RPMI7951 (cell line): ENCODE data around the gene KIRREL3. TPM values are rescaled to one million over a fixed set of nuclear protein-coding genes. Genes with fewer than 3 reads are reported as not detected.

Source experiments
- DNase-seq: peaks from one replicate; pipeline ENCODE4 v3.0.0-alpha.2; 2012; ENCODE audit warnings: low read depth
- total RNA-seq: library from RNA; depleted of rRNA; stranded (reverse); fragments of >200 nt; shearing (Covaris generic); gene quantifications from 2 replicates; pipeline ENCODE4 v1.2.3, GENCODE V29; 2014

KIRREL3 gene
- total RNA-seq, 1 experiment from 2014 or later: 0.24 TPM

- no peak for DNase-seq
Observed at GRCh38 chr11:126871792-126872191, 128.8 kb downstream of the KIRREL3 start.

GRCh38 chr11:126870021-126870420 lies 130.5 kb downstream of the KIRREL3 start:
- DNase-seq: peak; percentile 71

- DNase-seq: no peak
Observed at GRCh38 chr11:126868741-126869140, 131.8 kb downstream of the KIRREL3 start.

GRCh38 chr11:126864934-126865333 lies 135.6 kb downstream of the KIRREL3 start:
- DNase-seq: no peak

GRCh38 chr11:126863294-126863997 lies 137.1 kb downstream of the KIRREL3 start:
- no peak for DNase-seq

- DNase-seq: no peak
Observed at GRCh38 chr11:126862664-126863243, 137.8 kb downstream of the KIRREL3 start.

GRCh38 chr11:126861796-126862459 lies 138.6 kb downstream of the KIRREL3 start:
- DNase-seq: no peak

- peak; percentile 70 for DNase-seq
Observed at GRCh38 chr11:126857860-126858808, 142.4 kb downstream of the KIRREL3 start.

- DNase-seq: no peak
Observed at GRCh38 chr11:126855536-126855935, 145.0 kb downstream of the KIRREL3 start.

GRCh38 chr11:126853732-126854131 lies 146.8 kb downstream of the KIRREL3 start:
- no peak for DNase-seq

GRCh38 chr11:126844789-126845188 lies 155.8 kb downstream of the KIRREL3 start:
- no peak for DNase-seq

GRCh38 chr11:126843096-126843495 lies 157.5 kb downstream of the KIRREL3 start:
- DNase-seq: no peak

- no peak for DNase-seq
Observed at GRCh38 chr11:126841999-126842398, 158.6 kb downstream of the KIRREL3 start.

GRCh38 chr11:126840975-126841374 lies 159.6 kb downstream of the KIRREL3 start:
- DNase-seq: no peak

- peak; percentile 72 for DNase-seq
Observed at GRCh38 chr11:126840201-126840886, 160.2 kb downstream of the KIRREL3 start.

GRCh38 chr11:126839496-126839895 lies 161.1 kb downstream of the KIRREL3 start:
- DNase-seq: peak; percentile 60

- no peak for DNase-seq
Observed at GRCh38 chr11:126838779-126839178, 161.8 kb downstream of the KIRREL3 start.

- no peak for DNase-seq
Observed at GRCh38 chr11:126837581-126837980, 163.0 kb downstream of the KIRREL3 start.

- peak; percentile 59 for DNase-seq
Observed at GRCh38 chr11:126834573-126834972, 166.0 kb downstream of the KIRREL3 start.

GRCh38 chr11:126834149-126834548 lies 166.4 kb downstream of the KIRREL3 start:
- DNase-seq: peak; percentile 96

GRCh38 chr11:126833065-126833464 lies 167.5 kb downstream of the KIRREL3 start:
- no peak for DNase-seq
